Keratinocyte (primary cell): ENCODE data around the gene C21orf58. TPM values are rescaled to one million over a fixed set of nuclear protein-coding genes. Genes with fewer than 3 reads are reported as not detected.

Experiments
- DNase-seq: peaks from one replicate; pipeline ENCODE4 v3.0.0-alpha.2; 2011; ENCODE audit warnings: low read depth, missing footprints, low spot score
- FAIRE-seq: peaks from 2 replicates; lab custom pipeline; 2011; peaks lifted over from hg19 to GRCh38; lab: Jason Lieb, UNC
- H2AFZ ChIP-seq: 2 replicates; pipeline ENCODE4 v1.6.0; 2012; ENCODE audit warnings: low read length, control low read depth, inconsistent platforms; ENCODE audit not compliant: control insufficient read depth
- H3K27ac ChIP-seq: 2 replicates; pipeline ENCODE4 v1.5.1; 2011; ENCODE audit warnings: low read length; ENCODE audit not compliant: control insufficient read depth, insufficient read depth
- H3K27me3 ChIP-seq: 3 replicates; pipeline ENCODE4 v1.6.0; 2011; ENCODE audit warnings: low read length; ENCODE audit not compliant: control insufficient read depth, insufficient read depth; ENCODE audit errors: extremely low read depth
- H3K36me3 ChIP-seq, 2 experiments: 2 replicates in 1 of 2; 3 replicates in 1 of 2; pipeline ENCODE4 v1.5.1; 2011; ENCODE audit warnings: low read length in 2 of 2, mild to moderate bottlenecking in 1 of 2; ENCODE audit not compliant: control insufficient read depth in 2 of 2, insufficient read depth in 2 of 2; ENCODE audit errors: extremely low read depth in 1 of 2
- H3K4me1 ChIP-seq: 3 replicates; pipeline ENCODE4 v1.5.1; 2011; ENCODE audit warnings: low read length; ENCODE audit not compliant: control insufficient read depth, insufficient read depth; ENCODE audit errors: extremely low read depth
- H3K4me2 ChIP-seq: 3 replicates; pipeline ENCODE4 v1.6.0; 2011; ENCODE audit warnings: low read depth, low read length; ENCODE audit not compliant: control insufficient read depth, insufficient read depth; ENCODE audit errors: extremely low read depth
- H3K4me3 ChIP-seq, 3 experiments: fragments of 200-600 bp in 1 of 3; sonication (generic) in 1 of 3; 2 replicates in 2 of 3; 3 replicates in 1 of 3; pipeline ENCODE4 v1.5.1; 2011 to 2016; ENCODE audit warnings: low read length in 3 of 3, mild to moderate bottlenecking in 3 of 3, control low read depth in 2 of 3, inconsistent platforms in 1 of 3, low read depth in 1 of 3, mixed read lengths in 1 of 3, mixed run types in 1 of 3, moderate library complexity in 1 of 3; ENCODE audit not compliant: control insufficient read depth in 2 of 3, insufficient read depth in 2 of 3; ENCODE audit errors: extremely low read depth in 1 of 3
- H3K79me2 ChIP-seq: 2 replicates; pipeline ENCODE4 v1.6.0; 2012; ENCODE audit warnings: low read length; ENCODE audit not compliant: control insufficient read depth, insufficient read depth
- H3K9ac ChIP-seq: 3 replicates; pipeline ENCODE4 v1.6.0; 2011; ENCODE audit warnings: low read length; ENCODE audit not compliant: control insufficient read depth, insufficient read depth; ENCODE audit errors: extremely low read depth
- H3K9me1 ChIP-seq: 3 replicates; pipeline ENCODE4 v1.6.0; 2011; ENCODE audit warnings: low read length; ENCODE audit not compliant: control insufficient read depth, insufficient read depth; ENCODE audit errors: extremely low read depth
- H3K9me3 ChIP-seq: 2 replicates; pipeline ENCODE4 v1.5.1; 2012; ENCODE audit warnings: low read depth, low read length; ENCODE audit not compliant: control insufficient read depth
- H4K20me1 ChIP-seq: 3 replicates; pipeline ENCODE4 v1.6.0; 2011; ENCODE audit warnings: low read length; ENCODE audit not compliant: control insufficient read depth, insufficient read depth; ENCODE audit errors: extremely low read depth
- CTCF ChIP-seq, 3 experiments: IDR thresholded peaks in 1 of 3; conservative IDR thresholded peaks in 1 of 3; optimal IDR thresholded peaks in 1 of 3; 2 replicates in 2 of 3; 3 replicates in 1 of 3; pipeline versions ENCODE3 to v1.5.1; 2011; ENCODE audit warnings: low read length in 3 of 3, mild to moderate bottlenecking in 3 of 3, moderate library complexity in 2 of 3, control low read depth in 1 of 3, inconsistent platforms in 1 of 3; ENCODE audit not compliant: insufficient read depth in 2 of 3; ENCODE audit errors: extremely low read depth in 1 of 3
- EZH2 ChIP-seq: IDR thresholded peaks from one replicate; pipeline ENCODE4 v1.6.1; 2012; ENCODE audit warnings: inconsistent platforms, mild to moderate bottlenecking, low read length, moderate library complexity
- dilution Hi-C: fragments of 300-500 bp; cut with MboI; formaldehyde crosslinking; loops from one replicate; pipeline ENCODE4 v1.7.0; 2020; ENCODE audit warnings: low sequenced_read_pairs; ENCODE audit not compliant: extremely low pct_ligation_motif_present
- polyA plus RNA-seq, 5 experiments: library from polyadenylated mRNA; depleted of rRNA in 3 of 5; stranded (reverse) in 3 of 5; stranded (forward) in 1 of 5; unstranded in 1 of 5; fragments of >200 nt; gene quantifications; 1 replicate in 1 of 5; 2 replicates in 3 of 5; 3 replicates in 1 of 5; pipeline versions ENCODE4 v1.2.1 to v1.2.3, GENCODE V29; 2011 to 2012; ENCODE audit warnings: missing spikeins in 2 of 5, low read depth in 1 of 5, low replicate concordance in 1 of 5

C21orf58 gene
- polyA plus RNA-seq, 1 donor (not counting 4 experiments of a cell fraction or from before 2014, with no cell fraction given) = 1.2 TPM

DNA sequence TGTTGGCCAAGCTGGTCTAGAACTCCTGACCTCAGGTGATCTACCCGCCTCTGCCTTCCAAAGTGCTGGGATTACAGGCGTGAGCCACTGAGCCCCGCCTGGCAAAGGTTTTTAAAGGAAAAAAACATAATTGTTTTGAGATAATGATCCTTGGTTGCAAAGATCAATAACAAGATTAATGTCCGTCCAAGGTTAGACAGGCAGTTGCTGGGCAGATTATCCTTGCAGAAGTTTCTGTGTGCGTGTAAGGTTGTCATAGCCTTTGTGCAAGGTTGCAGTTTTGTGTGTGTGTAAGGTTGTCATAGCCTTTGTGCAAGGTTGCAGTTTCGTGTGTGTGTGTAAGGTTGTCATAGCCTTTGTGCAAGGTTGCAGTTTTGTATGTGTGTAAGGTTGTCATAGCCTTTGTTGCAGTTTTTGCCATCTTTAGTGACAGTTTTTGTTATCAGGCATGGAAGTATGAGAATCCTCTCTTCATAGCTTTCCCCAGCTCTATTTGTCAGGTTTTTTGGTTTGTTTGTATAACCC lies 34.0 kb downstream of the C21orf58 start:
- dilution Hi-C loops = no loop called here
- no peak for FAIRE-seq
- no peak overlapping the region for H2AFZ ChIP-seq

GRCh38 chr21:46287541-46287940 lies 36.1 kb downstream of the C21orf58 start:
- no peak overlapping the region for H3K4me3 ChIP-seq
- H3K9me3 ChIP-seq = no peaks in the 10 kb centered on the region
- TF ChIP-seq EZH2 (no peak), CTCF (optimal IDR thresholded peaks at IDR 0.05 in 1 of 3, IDR thresholded peaks at IDR 0.05 in 1 of 3, conservative IDR thresholded peaks at IDR 0.05 in 1 of 3; ENCODE audit: extremely low read depth in 1 of 3, insufficient read depth in 2 of 3, low read length in 3 of 3) (no peak)
- no peaks in the 10 kb centered on the region for H4K20me1 ChIP-seq
- H3K79me2 ChIP-seq = peaks cover 35% of the 10 kb centered on the region
- peak overlapping the region; percentile 75 for H3K4me2 ChIP-seq
- H3K27ac ChIP-seq = no peak overlapping the region
- H3K36me3 ChIP-seq = peaks cover 9 to 15% of the 10 kb centered on the region in 2 experiments
- no peak overlapping the region for H2AFZ ChIP-seq
- DNase-seq (no peak), FAIRE-seq (no peak)
- peaks cover 21% of the 10 kb centered on the region for H3K4me1 ChIP-seq
- dilution Hi-C loops = no loop called here
- no peaks in the 10 kb centered on the region for H3K27me3 ChIP-seq
- no peaks in the 10 kb centered on the region for H3K9me1 ChIP-seq
- H3K9ac ChIP-seq = peak overlapping the region; percentile 89

More for the DNA sequence above, 34.0 kb downstream of the C21orf58 start:
- H3K79me2 ChIP-seq = peaks cover 14% of the 10 kb centered on the region
- no peak overlapping the region for H3K9ac ChIP-seq
- TF ChIP-seq EZH2 (no peak), CTCF (optimal IDR thresholded peaks at IDR 0.05 in 1 of 3, IDR thresholded peaks at IDR 0.05 in 1 of 3, conservative IDR thresholded peaks at IDR 0.05 in 1 of 3; ENCODE audit: extremely low read depth in 1 of 3, insufficient read depth in 2 of 3, low read length in 3 of 3) (no peak)
- H4K20me1 ChIP-seq = no peaks in the 10 kb centered on the region
- H3K9me1 ChIP-seq = no peaks in the 10 kb centered on the region
- H3K4me3 ChIP-seq = no peak overlapping the region
- H3K27ac ChIP-seq = no peak overlapping the region
- no peak for DNase-seq
- H3K4me1 ChIP-seq = peaks cover 7% of the 10 kb centered on the region
- H3K9me3 ChIP-seq = no peaks in the 10 kb centered on the region
- H3K36me3 ChIP-seq = peaks cover 3 to 7% of the 10 kb centered on the region in 2 experiments
- no peaks in the 10 kb centered on the region for H3K27me3 ChIP-seq
- no peak overlapping the region for H3K4me2 ChIP-seq
